ENCODE data around the gene COMMD6.
"Not testable (repeated sequence)": the region's sequence is repeated elsewhere in the genome, so short reads cannot be mapped to it uniquely, and the experiment has no call there.

The COMMD6 gene

GRCh38 chr13:75537401-75538365 is at the start of gene COMMD6:
TSS of gene COMMD6 (minus strand) at chr13:75537841. CDS start at chr13:75537805, 36 bp downstream.
- DNase-seq: peak; percentile 37

DNA sequence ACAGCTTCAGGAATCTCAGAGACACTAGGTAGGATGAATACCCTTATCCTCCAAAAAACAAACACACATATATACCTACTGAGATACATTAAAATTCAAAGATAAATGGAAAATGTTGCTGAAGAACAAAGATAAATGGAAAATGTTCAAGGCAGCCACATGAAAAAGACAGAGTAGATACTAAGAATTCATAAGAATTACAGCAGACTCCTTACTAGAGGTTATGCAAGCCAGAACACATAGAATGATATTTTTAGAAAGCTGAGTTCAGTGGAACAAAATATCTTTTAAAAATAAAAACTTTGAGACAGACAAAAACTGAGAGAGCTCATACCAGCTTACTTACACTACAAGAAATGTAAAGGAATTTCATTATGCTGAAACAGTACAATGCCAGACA is 47.5 kb upstream of the COMMD6 start:
- no peak for DNase-seq

DNA sequence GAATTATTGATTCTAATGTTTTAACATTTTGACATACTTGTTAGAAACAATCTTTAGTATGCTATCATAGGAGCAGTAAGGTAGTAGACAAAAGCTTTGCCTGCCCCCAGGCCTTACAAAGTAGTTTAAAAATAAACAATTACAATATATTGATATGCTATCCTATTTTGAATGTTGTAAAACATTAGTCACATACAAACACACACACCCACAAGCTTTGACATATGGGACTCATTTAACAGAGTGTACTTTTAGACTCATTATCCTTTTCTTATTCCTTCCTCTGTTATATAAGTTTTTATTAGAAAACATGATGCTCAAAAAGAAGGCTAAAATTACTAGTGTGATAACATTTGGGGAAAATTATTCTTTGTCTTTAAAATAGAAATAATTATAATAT is 45.5 kb upstream of the COMMD6 start:
- no peak for DNase-seq

DNA sequence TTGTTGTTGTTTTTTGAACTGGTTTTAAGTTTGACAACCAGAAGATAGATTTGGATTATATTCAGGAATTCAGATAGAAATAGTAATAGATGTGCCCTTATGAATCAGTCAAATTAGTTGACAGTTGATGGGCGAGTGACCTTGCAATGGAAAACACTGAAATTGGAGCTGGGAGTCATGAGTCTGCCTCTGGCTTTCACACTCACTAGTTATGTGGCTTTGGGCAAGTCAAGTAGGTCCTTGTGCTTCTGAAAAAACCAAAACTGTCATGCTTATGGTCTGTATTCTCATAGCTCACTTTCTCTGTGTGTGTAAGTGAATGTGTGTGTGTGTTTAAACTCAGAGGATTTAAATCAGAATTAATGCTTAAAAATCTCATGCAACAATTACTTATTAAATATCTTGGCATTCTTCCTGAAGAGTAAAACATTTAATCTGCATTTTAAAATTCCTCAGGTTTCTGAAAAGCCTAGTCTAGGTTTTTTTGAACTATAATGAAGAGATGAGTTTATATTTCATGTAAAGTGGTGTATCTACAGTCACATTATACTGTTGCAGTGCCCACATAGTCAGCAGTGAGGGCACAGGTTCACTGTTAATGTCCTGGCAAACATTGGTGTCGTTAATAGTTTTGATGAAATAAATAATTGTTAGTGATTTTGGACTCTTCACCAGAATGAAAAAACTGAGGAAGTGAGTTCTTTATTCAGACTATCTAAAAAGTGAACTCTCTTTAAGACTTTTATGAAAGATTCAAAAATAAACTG is 44.4 kb upstream of the COMMD6 start:
- DNase-seq: no peak

DNA sequence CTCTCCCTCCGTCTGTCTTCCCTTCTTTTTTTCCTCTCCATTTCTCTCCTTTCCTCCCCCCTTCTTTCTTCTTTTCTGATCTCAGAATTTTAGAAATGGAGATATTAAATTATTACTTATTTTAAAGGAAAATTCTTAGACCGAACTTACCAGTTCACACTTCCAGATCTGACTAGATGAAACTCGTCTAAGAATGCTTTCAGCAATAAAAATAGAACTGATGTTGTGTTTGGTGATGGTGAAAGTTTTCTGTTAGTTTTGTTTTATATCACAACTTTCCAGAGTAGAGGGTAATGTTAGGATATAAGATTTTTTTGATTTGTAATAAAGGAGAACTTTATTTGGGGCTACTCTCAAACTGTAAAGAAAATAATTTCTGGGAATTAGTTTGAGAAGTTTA is 41.9 kb upstream of the COMMD6 start:
- no peak for DNase-seq

DNA sequence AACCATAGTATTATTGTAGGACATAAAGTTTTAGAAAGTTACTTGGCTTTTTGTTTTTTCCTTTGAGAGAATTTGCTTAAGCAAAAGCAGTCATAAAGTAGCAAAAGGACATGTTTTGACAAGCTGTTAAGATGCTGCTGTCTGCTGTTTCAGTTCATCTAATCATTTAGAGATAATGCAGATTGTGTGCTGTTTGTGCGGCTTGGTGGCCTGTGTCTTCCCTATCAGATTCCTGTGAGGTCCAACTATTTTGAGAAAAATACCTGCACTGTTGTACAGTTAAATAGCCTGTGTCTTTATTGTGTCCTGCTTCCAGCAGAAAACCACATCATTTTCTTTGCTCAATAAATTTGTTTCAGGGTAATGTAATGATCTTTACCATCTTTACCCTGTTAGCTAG is 31.9 kb upstream of the COMMD6 start:
- DNase-seq: no peak

- no peak for DNase-seq
Observed at GRCh38 chr13:75566658-75567057, 29.0 kb upstream of the COMMD6 start.

DNA sequence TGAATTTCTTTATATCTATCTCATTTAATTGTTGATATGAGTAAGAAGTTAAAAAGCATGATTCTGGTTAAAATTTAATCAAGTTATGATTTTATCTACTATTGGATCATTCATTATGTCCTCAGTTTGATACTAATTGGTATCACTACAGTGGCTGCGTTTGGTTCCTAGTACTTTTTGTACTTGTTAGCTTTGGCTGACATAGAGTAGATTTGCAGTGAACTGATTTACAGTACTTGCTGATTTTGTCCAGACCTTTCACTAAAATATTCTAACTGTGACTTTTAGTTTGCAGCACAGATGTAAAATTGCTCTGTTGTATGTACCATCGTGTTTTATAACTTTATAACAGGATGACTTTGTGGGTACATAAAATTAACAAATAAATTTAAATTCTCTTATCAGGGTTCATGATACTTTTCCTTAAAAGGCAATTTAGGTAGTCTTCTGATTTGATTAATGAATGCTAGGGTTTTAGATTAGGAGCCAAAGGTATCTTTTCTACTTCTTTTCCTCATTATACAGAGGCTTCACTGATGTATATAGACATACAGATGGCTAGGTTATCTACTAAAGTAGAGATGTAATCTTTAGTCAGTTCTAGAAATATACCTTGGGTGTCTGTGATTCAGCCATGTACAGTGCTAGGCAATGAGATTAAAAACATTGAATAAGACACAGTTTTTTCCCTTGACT is 20.7 kb upstream of the COMMD6 start:
- DNase-seq: no peak

DNA sequence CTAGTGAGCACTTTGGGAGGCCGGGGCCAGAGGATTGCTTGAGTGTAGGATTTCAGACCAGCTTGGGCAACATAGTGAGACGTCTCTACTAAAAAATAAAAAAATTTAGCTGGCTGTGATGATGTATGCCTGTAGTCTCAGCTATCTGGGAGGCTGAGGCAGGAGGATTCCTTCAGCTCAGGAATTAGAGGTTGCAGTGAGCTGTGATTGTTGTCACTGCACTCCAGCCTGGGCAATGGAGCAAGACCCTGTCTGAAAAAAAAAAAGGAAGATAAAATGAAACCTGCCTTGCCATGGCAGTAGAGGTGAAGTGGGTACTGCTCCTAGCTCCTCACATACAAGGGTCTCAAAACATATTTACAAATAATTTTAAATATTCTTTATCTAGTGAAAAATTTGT is 19.3 kb upstream of the COMMD6 start:
- DNase-seq: no peak

DNA sequence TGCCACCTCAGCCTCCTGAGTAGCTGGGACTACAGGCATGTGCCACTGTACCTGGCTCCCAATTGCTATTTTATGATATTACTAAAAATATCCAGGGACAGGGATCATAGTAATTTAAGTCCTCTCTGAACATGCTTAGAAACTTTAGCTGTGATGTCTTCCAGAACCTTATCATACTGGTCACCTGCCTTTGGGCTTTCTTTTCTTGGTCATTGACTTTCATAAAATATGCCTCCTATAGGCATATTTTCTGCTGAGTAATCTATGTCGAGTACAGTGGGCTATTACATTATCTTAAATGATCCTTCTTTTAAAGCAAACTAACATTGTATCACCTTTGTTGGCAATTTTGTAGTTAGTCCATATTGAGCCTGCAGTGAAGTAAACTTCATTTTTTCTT is 18.2 kb upstream of the COMMD6 start:
- no peak for DNase-seq

- DNase-seq: no peak
Observed at GRCh38 chr13:75554981-75555380, 17.3 kb upstream of the COMMD6 start.

DNA sequence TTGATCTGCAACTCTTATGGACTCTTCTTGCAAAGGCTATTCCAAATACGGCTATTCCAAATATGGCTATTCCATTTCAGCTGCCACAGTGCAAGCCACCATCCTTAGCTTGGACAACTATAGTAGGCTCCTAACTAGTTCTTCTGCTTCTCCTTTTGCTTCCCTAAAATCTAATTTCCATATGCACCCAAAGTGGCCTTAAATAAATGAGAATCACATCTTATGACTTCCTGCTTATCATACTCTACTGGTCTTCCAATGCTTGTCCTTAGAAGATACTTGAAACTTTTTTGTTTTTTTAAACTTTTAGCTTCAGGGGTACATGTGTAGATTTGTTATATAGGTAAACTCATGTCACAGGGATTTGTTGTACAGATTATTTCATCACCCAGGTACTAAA is 16.8 kb upstream of the COMMD6 start:
- no peak for DNase-seq

DNA sequence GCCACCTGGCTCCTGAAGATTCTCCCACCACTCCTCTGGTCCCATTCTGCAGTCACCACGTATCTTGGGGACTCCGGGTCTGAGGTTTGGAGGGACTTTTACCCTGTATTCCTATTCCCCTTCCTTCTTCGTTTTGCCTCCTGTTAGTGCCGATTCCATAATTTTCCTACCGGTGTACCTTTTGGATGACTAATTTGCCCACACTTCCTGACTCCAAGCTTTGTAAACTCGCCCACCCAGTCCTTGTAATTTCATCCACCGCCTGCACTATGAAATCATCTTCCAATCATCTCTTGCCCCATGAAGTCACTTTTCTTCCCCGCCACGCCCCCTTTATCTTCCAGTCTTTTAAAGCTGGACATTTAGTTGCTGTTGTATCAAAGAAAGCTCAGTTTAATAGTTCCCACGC is 12.5 kb upstream of the COMMD6 start:
- no peak for DNase-seq

DNA sequence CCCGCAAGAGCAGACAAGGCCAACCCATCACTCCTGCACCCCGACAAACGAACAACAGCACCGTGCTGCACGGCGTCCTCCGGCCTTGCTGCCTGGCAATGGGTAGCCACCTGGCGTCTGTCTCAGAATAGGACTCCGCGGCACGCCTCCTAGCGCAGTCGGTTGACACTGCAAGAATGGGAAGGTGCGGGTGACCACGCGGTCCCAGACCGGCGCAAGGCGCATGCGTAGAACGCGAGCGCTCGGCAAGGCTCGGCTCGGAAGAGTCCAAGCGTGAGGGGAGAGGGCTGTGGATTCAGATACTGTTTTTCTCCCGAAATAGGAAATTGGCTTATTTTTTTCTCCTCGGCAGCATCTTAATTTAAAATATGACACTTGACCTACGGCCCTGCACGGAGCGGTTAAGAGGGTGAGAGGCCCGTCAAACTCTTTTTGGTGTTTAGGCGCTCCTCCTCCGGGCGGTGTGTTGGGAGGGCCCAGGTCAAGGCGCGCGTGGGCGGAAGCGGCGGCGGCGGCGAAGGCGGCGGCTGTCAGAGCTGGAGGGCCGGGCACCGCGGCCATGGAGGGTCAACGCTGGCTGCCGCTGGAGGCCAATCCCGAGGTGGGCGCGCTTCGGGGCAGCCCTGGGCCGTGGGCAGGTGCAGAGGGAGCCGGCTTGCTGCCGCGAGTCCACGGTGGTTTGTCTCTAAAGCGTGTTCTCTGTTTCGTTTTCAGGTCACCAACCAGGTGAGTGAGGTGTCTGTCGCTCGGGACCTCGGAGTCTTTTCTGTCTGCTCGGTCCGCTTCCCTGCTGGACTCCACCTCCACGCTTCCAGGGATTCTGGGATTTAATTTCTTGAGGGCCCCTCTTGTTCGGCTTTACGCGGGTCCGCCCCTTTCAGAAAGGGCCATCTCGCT is 11.9 kb upstream of the COMMD6 start, which contains the start of gene UCHL3:
UCHL3 (plus strand) TSS at position 530 of the 897 bp plus-strand sequence; CDS start at position 560, 30 bp downstream.
- peak; percentile 46 for DNase-seq

DNA sequence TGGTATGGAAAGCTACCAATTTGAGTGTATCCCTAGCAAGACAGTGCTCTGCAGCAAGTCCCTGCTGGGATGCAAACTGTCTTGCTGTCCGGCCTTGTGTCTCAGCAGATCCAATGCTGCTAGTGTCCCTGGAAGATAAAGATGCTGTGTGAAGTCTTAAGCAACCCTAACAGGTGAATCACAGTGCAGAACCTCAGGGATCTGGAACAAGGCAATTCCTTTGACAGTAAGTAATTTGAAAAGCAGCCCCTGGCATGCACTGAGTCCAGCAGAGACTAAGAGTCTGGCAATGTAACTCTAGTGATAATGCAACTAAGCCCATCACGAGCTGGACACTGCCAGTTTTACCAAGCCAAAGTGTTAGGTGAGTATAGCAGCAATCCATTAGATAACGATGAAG is 10.3 kb upstream of the COMMD6 start:
- no peak for DNase-seq

- DNase-seq: not testable (repeated sequence)
Observed at GRCh38 chr13:75545386-75545785, 7.7 kb upstream of the COMMD6 start.

DNA sequence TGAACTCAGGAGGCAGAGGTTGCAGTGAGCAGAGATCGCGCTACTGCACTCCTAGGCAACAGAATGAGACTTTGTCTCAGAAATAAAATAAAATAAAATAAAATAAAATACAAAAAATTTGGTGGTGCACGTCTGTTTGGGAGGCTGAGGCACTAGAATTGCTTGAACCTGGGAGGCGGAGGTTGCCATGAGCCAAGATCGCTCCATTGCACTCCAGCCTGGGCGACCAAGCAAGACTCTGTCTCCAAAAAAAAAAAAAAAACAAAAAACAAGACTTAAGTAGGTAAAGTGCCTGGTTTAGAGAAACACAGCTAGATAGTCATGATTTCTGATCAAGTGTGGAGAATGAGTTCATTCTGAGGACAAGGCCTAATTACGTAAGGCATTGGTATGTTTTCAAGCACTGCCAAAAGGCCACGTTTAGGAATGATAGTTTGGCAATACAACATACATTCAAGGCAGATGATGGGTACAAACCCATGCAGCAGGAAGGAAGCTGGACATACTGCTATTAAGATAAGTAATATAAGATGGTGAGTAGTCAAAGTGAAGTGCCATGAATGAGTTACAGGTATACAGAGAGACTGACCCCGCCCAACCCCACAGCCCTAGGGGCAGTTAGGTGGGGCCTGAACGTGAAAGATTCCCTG is 7.2 kb upstream of the COMMD6 start:
- DNase-seq: no peak

DNA sequence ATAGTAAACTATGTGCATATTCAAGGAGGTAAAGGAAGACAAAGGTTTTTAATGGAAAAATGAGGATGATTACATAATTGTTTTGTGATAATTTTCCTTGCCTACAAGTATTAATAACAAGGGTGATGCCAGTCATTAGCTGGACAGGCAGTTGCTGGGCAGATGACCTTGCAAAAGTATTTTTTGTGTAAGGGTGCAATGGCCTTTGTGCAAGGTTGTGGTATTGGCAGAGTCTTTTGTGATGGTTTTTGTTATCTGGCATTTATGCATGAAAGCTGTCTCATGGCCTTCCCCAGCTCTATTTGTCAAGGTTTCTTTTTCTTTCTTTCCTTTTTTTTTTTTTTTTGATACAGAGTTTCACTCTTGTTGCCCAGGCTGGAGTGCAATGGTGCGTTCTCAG is 4.3 kb upstream of the COMMD6 start:
- no peak for DNase-seq

- DNase-seq: no peak
Observed at GRCh38 chr13:75541287-75541686, 3.6 kb upstream of the COMMD6 start.

GRCh38 chr13:75533861-75534260 is 3.8 kb downstream of the COMMD6 start:
- DNase-seq: no peak

DNA sequence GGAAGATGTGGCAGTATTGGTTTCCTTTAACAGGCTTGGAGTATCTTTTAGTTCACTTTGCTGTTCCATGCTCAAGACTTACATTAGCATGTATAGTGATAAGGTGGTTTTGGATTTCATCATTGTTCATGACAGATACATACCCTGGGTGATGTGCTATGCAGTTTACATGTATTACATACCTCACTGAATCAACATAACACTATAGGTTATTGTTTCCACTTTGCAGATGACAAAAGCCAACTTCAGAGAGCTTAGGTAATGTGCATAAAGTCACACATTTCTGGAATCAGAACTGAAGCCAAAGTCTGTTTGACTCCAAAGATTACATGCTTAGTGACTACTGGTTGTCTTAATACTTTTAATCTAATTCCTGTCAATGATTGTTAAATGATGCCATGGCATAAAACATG is 7.1 kb downstream of the COMMD6 start:
- DNase-seq: no peak

- no peak for DNase-seq
Observed at GRCh38 chr13:75521956-75522355, 15.7 kb downstream of the COMMD6 start.
